IMR-90 (cell line): ENCODE measurements around the gene PDGFD. TPM values are rescaled to one million over a fixed set of nuclear protein-coding genes. Genes with fewer than 3 reads are reported as not detected.

Experiments used
- ATAC-seq: fragments of 200-7000 bp; cut with Tn5 transposase; 2 replicates; pipeline ENCODE4 v1.9.1; 2020; ENCODE audit warnings: low read depth, mild to moderate bottlenecking, moderate library complexity
- BruUV-seq: library from RNA; stranded (reverse); fragments of 400-500 nt; replicated peaks from 2 replicates; lab custom pipeline; 2021; lab: Mats Ljungman, UMichigan
- CTCF ChIA-PET: fragments of 300-600 bp; formaldehyde crosslinking; extraction: SDS; loops from one replicate; lab custom pipeline; 2021; ENCODE audit warnings: antibody characterized with exemption; lab: Yijun Ruan, JAX
- POLR2A ChIA-PET: fragments of 300-600 bp; sonication (Branson Sonifier 250); formaldehyde crosslinking; loops from one replicate; lab custom pipeline; 2022; ENCODE audit warnings: antibody characterized with exemption; ENCODE audit not compliant: unreplicated experiment; lab: Charles Lee
- DNase-seq: peaks from one replicate; pipeline ENCODE4 v3.0.0; 2013
- H2AFZ ChIP-seq: replicated peaks from 2 replicates; pipeline ENCODE3; 2013; ENCODE audit warnings: low read length, mild to moderate bottlenecking; ENCODE audit not compliant: poor library complexity
- H2AK5ac ChIP-seq: 2 replicates; pipeline ENCODE4 v1.6.1; 2013; ENCODE audit warnings: low read depth, low read length, inconsistent platforms
- H2AK9ac ChIP-seq: replicated peaks from 2 replicates; pipeline ENCODE3; 2013; ENCODE audit warnings: mild to moderate bottlenecking, low read depth, low read length, moderate library complexity; ENCODE audit not compliant: poor library complexity
- H2BK120ac ChIP-seq: 2 replicates; pipeline ENCODE4 v1.6.1; 2013; ENCODE audit warnings: low read depth, low read length, inconsistent platforms
- H2BK15ac ChIP-seq: 3 replicates; pipeline ENCODE4 v1.6.1; 2013; ENCODE audit warnings: low read depth, low read length, inconsistent platforms
- H2BK20ac ChIP-seq: 2 replicates; pipeline ENCODE4 v1.6.1; 2013; ENCODE audit warnings: low read depth, mild to moderate bottlenecking, inconsistent platforms, low read length, moderate library complexity
- H2BK5ac ChIP-seq: 2 replicates; pipeline ENCODE4 v1.6.1; 2013; ENCODE audit warnings: mild to moderate bottlenecking, low read depth, low read length, inconsistent platforms; ENCODE audit not compliant: poor library complexity, severe bottlenecking
- H3K14ac ChIP-seq: replicated peaks from 2 replicates; pipeline ENCODE4 v1.6.1; 2013; ENCODE audit warnings: low read depth, low read length, inconsistent platforms
- H3K18ac ChIP-seq: 2 replicates; pipeline ENCODE4 v1.6.1; 2013; ENCODE audit warnings: low read depth, low read length, control low read depth
- H3K23ac ChIP-seq: 2 replicates; pipeline ENCODE4 v1.6.1; 2013; ENCODE audit warnings: low read depth, low read length, inconsistent platforms
- H3K27ac ChIP-seq: 2 replicates; pipeline ENCODE4 v1.5.1; 2013; ENCODE audit warnings: mild to moderate bottlenecking, control low read depth, low read length; ENCODE audit not compliant: insufficient read depth
- H3K27me3 ChIP-seq: 2 replicates; pipeline ENCODE4 v1.6.1; 2013; ENCODE audit warnings: low read length; ENCODE audit not compliant: control insufficient read depth, insufficient read depth
- H3K36me3 ChIP-seq: 2 replicates; pipeline ENCODE4 v1.6.1; 2013; ENCODE audit warnings: low read length, mixed read lengths; ENCODE audit not compliant: control insufficient read depth, insufficient read depth
- H3K4ac ChIP-seq: 2 replicates; pipeline ENCODE4 v1.6.1; 2013; ENCODE audit warnings: low read depth, low read length, inconsistent platforms
- H3K4me1 ChIP-seq: 2 replicates; pipeline ENCODE4 v1.6.1; 2013; ENCODE audit warnings: low read length, mixed read lengths; ENCODE audit not compliant: control insufficient read depth, insufficient read depth
- H3K4me2 ChIP-seq: 2 replicates; pipeline ENCODE4 v1.6.1; 2013; ENCODE audit warnings: low read depth, mild to moderate bottlenecking, control low read depth, low read length, moderate library complexity
- H3K4me3 ChIP-seq: 2 replicates; pipeline ENCODE4 v1.5.1; 2013; ENCODE audit warnings: low read depth, mild to moderate bottlenecking, control low read depth, low read length, moderate library complexity; ENCODE audit not compliant: insufficient read depth
- H3K56ac ChIP-seq: 2 replicates; pipeline ENCODE4 v1.6.1; 2013; ENCODE audit warnings: low read length, inconsistent platforms; ENCODE audit not compliant: insufficient read depth; ENCODE audit errors: extremely low read depth
- H3K79me1 ChIP-seq, 2 experiments: 2 replicates each; pipeline ENCODE4 v1.6.1; 2013; ENCODE audit warnings: low read length in 2 of 2, inconsistent platforms in 1 of 2, low read depth in 1 of 2
- H3K9ac ChIP-seq: 2 replicates; pipeline ENCODE4 v1.6.1; 2013; ENCODE audit warnings: low read depth, low read length, control low read depth
- H3K9me1 ChIP-seq: 2 replicates; pipeline ENCODE4 v1.6.1; 2013; ENCODE audit warnings: low read length, inconsistent platforms; ENCODE audit not compliant: insufficient read depth
- H3K9me3 ChIP-seq: 2 replicates; pipeline ENCODE4 v1.6.1; 2013; ENCODE audit warnings: low read length; ENCODE audit not compliant: control insufficient read depth, insufficient read depth
- H4K20me1 ChIP-seq: 2 replicates; pipeline ENCODE4 v1.6.1; 2013; ENCODE audit warnings: low read length, inconsistent platforms; ENCODE audit not compliant: insufficient read depth
- H4K5ac ChIP-seq: 2 replicates; pipeline ENCODE4 v1.6.1; 2013; ENCODE audit warnings: mild to moderate bottlenecking, low read depth, low read length, control low read depth
- H4K8ac ChIP-seq, 2 experiments: 2 replicates each; pipeline ENCODE4 v1.6.1; 2013; ENCODE audit warnings: low read depth in 2 of 2, low read length in 2 of 2, control low read depth in 1 of 2, inconsistent platforms in 1 of 2
- H4K91ac ChIP-seq: 2 replicates; pipeline ENCODE4 v1.6.1; 2013; ENCODE audit warnings: low read depth, low read length, inconsistent platforms; ENCODE audit not compliant: insufficient read depth
- CHD1 ChIP-seq: IDR thresholded peaks from 2 replicates; pipeline ENCODE4 v1.6.1; 2012; ENCODE audit warnings: low read depth, low read length, improper control_type of control experiment
- MXI1 ChIP-seq: IDR thresholded peaks from 2 replicates; pipeline ENCODE4 v1.6.1; 2012; ENCODE audit warnings: low read depth, mild to moderate bottlenecking, low read length, moderate library complexity, borderline replicate concordance
- NFE2L2 ChIP-seq: fragments of 150-350 bp; IDR thresholded peaks from 2 replicates; pipeline ENCODE4 v1.6.1; 2016; ENCODE audit warnings: low read depth, mild to moderate bottlenecking, low read length
- POLR2A ChIP-seq: IDR thresholded peaks from 2 replicates; pipeline ENCODE4 v1.6.1; 2012; ENCODE audit warnings: mild to moderate bottlenecking, low read depth, low read length
- RAD21 ChIP-seq: IDR thresholded peaks from 2 replicates; pipeline ENCODE4 v1.6.1; 2012; ENCODE audit warnings: low read length, improper control_type of control experiment
- RCOR1 ChIP-seq: IDR thresholded peaks from 2 replicates; pipeline ENCODE4 v1.6.1; 2012; ENCODE audit warnings: mild to moderate bottlenecking, low read length, improper control_type of control experiment; ENCODE audit not compliant: insufficient replicate concordance
- SMC3 ChIP-seq: fragments of 150-350 bp; IDR thresholded peaks from 2 replicates; pipeline ENCODE4 v1.6.1; 2016; ENCODE audit warnings: low read depth, mild to moderate bottlenecking, antibody characterized with exemption, low read length, moderate library complexity
- dilution Hi-C: fragments of 300-500 bp; cut with HindIII; formaldehyde crosslinking; loops from one replicate; pipeline ENCODE4 v1.14.3; 2018; ENCODE audit warnings: low sequenced_read_pairs; ENCODE audit not compliant: unreplicated experiment
- in situ Hi-C: fragments of 300-500 bp; cut with MboI; formaldehyde crosslinking; loops from 3 replicates; pipeline ENCODE4 v1.14.3; 2019; ENCODE audit warnings: low sequenced_read_pairs, inconsistent platforms, mixed read lengths
- intact Hi-C: fragments of 100-400 bp; cut with micrococcal nuclease; formaldehyde crosslinking; loops from 2 replicates; pipeline ENCODE4 v1.10.0; 2022
- polyA plus RNA-seq, 3 experiments: library from polyadenylated mRNA; depleted of rRNA; stranded (reverse); fragments of >200 nt; gene quantifications; 2 replicates each; pipeline ENCODE4 v1.2.3, GENCODE V29; 2012; ENCODE audit warnings: low replicate concordance in 1 of 3
- total RNA-seq: library from RNA; depleted of rRNA; stranded (reverse); fragments of >200 nt; gene quantifications from 2 replicates; pipeline ENCODE4 v1.2.3, GENCODE V29; 2012

PDGFD gene
- total and polyA plus RNA-seq, 2 of the 4 experiments (the other 2 are of a cell fraction), result 2.1 to 3.0 TPM

GRCh38 chr11:104152941-104153505 lies 10.9 kb downstream of the PDGFD start:
- BruUV-seq, result no TSS peak
- Histone ChIP-seq H4K20me1 (no peaks in the 10 kb centered on the region), H2BK20ac (no peak overlapping the region), H3K4me1 (peaks cover 3% of the 10 kb centered on the region; the same call in 1 of the 2 replicates), H4K91ac (no peak overlapping the region), H3K27ac (no peak overlapping the region), H2AK9ac (no peak overlapping the region), H3K4me2 (no peak overlapping the region), H3K14ac (no peak overlapping the region), H2BK5ac (no peak overlapping the region), H3K23ac (no peak overlapping the region), H3K36me3 (no peaks in the 10 kb centered on the region), H2BK15ac (no peak overlapping the region), H3K9ac (no peak overlapping the region), H3K9me3 (peaks cover 3% of the 10 kb centered on the region), H3K79me1 (no peaks in the 10 kb centered on the region), H4K8ac (no peak overlapping the region), H3K9me1 (no peaks in the 10 kb centered on the region), H2BK120ac (no peak overlapping the region), H3K18ac (no peak overlapping the region), H2AFZ (no peak overlapping the region), H2AK5ac (no peak overlapping the region), H3K4me3 (no peak overlapping the region), H3K56ac (no peak overlapping the region), H4K5ac (no peak overlapping the region), H3K4ac (no peak overlapping the region), H3K27me3 (no peaks in the 10 kb centered on the region)
- TF ChIP-seq RCOR1 (no peak), POLR2A (no peak), NFE2L2 (no peak), RAD21 (no peak), CHD1 (no peak), SMC3 (no peak), MXI1 (no peak)
- in situ Hi-C loops (no loop called here), intact Hi-C loops (loop anchor here (2.0 kb wide), 1 partner anchor 470 kb away; no protein-coding TSS in a partner anchor), dilution Hi-C loops (no loop called here)
- ChIA-PET POLR2A (no interaction called here), CTCF (no interaction called here)
- ATAC-seq (peak; percentile 42; the same call in 1 of the 2 replicates), DNase-seq (no peak)
